GF-D8 (cell line): ENCODE data around the gene DRC7.

Source experiments
- DNase-seq: peaks from one replicate; lab custom pipeline; 2025; lab: John Stamatoyannopoulos, UW

Gene DRC7

GRCh38 chr16:57750796-57751538 lies 56.4 kb downstream of the DRC7 start:
- no peak for DNase-seq

- no peak for DNase-seq
Observed at GRCh38 chr16:57751539-57752202, 57.1 kb downstream of the DRC7 start.

DNA sequence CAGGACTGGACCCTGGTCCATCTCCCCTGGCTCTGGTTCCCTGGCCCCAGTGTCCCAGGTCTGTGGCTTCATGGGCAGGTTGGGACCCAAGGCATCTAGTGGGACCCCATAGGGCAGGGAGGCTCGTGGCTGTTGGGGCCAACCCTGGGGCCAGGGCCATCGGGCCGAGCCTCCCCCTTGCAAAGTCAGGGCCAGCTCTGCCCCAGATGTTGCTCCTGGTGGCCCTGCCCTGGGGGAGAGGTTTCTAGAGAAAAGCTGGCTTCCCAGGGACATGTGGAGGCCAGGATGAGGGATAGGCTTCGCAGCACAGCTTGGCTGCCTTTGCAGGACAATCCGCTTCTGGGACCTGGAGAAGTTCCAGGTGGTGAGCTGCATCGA lies 57.6 kb downstream of the DRC7 start:
- no peak for DNase-seq

- no peak for DNase-seq
Observed at GRCh38 chr16:57752581-57753447, 58.2 kb downstream of the DRC7 start.

- DNase-seq, result no peak
Observed at GRCh38 chr16:57753448-57754353, 59.1 kb downstream of the DRC7 start.

GRCh38 chr16:57754354-57755060 lies 59.9 kb downstream of the DRC7 start:
- no peak for DNase-seq

DNA sequence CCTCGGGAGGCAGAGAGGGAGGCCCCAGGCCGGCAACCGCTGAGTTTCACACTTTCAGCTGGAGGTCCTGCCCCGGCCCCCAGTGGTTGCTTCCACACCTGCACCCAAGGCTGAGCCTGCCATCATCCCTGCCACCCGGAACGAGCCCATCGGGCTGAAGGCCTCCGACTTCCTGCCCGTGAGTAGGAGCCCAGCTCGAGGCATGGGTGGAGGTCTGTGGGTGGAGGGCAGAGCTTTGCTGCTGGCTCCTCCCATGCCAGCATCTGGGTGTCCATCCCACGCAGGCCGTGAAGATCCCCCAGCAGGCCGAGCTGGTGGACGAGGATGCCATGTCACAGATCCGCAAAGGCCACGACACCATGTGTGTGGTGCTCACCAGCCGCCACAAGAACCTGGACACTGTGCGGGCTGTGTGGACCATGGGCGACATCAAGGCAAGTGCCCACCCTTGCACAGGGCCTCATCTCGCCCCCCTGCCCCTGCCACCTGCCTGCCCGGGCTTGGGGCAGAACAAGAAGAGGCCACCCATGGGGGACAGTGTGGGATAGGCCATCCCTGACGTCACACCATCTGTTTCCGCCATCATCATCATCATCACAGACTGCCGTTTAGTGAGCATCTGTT lies 60.6 kb downstream of the DRC7 start:
- no peak for DNase-seq

DNA sequence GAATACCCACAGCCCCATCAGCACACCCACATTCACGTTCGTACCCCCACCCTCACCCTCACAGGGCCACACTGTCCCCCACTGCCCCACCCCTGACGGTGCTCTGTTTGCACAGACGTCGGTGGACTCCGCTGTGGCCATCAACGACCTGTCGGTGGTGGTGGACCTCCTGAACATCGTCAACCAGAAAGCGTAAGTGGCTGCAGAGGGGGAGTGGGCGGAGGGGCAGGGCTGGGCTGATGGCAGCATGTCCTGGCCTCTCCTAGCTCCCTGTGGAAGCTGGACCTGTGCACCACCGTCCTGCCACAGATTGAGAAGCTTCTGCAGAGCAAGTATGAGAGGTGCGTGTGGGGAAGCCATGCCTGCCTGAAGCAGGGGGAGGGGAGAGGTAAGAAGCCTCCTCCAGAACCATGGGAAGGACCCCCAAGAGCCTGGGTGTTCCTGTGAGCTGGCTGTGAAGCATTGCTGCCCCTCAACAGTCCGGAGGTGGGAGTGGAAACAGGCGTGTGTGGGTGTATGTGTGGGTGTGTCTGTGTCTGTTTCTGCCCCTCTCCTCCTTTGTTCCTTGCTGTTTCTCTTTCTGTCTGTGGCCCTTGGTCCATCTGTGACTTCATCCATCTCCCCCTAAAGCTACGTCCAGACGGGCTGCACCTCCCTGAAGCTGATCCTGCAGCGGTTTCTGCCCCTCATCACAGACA lies 61.3 kb downstream of the DRC7 start:
- DNase-seq, result no peak

- no peak for DNase-seq
Observed at GRCh38 chr16:57756424-57757325, 62.1 kb downstream of the DRC7 start.

- no peak for DNase-seq
Observed at GRCh38 chr16:57757326-57757786, 62.8 kb downstream of the DRC7 start.

DNA sequence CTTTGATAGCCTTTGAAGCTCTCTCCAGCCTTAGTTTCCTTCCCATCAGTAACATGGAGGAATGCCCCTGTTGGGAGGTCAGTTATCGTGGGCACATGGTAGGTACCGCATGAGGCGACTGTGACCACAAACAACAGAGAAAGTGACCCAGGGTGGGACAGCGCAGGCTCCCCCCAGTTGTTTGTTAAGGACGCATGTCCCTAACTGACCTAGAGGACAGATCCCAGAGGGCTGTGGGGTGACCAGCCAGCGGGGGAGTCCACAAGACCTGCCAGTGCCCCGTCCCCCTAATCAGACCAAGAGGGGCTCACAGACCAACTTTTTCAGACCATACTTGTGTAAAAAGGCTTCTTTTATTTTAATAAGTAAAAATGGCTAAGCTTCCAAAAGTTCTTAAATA lies 63.3 kb downstream of the DRC7 start:
- no peak for DNase-seq

DNA sequence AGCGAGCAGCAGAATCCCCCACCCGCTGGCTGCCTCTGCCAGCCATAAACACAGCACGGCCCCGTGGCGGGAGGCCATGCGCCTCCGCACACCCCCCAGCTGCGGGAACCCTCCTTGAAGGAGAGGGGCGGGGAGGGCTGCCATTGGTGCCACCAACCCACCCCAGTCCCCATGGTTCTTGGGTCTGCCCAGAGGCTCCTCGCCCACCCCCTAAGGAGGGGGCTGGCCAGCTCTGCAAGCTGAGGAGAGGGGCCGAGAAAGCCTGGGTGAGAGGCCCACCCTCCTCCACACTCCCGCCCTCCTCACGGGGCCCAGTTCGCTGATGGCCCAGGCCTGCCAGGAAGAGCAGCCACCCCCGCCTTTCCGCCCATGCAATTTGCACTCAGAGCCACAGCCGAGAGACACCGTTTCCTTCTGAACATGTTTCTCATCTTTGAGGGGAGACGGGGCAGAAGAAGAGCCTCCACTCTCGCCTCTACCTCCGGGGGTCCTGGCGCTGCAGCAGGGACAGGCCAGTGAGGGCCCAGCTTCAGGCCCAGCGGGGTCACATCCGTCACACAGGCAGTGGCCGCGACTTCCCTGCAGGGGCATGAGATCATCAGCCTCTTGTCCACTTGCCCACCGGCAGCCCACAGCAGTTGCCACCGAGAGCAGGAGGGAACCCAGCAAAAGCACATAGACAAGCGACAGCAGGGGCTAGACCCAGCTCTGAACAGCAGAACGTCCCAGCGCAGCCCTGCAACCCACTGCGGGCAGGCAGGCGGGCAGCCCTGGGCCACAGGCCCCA lies 63.9 kb downstream of the DRC7 start:
- no peak for DNase-seq

GRCh38 chr16:57759131-57759530 lies 64.5 kb downstream of the DRC7 start:
- no peak for DNase-seq

DNA sequence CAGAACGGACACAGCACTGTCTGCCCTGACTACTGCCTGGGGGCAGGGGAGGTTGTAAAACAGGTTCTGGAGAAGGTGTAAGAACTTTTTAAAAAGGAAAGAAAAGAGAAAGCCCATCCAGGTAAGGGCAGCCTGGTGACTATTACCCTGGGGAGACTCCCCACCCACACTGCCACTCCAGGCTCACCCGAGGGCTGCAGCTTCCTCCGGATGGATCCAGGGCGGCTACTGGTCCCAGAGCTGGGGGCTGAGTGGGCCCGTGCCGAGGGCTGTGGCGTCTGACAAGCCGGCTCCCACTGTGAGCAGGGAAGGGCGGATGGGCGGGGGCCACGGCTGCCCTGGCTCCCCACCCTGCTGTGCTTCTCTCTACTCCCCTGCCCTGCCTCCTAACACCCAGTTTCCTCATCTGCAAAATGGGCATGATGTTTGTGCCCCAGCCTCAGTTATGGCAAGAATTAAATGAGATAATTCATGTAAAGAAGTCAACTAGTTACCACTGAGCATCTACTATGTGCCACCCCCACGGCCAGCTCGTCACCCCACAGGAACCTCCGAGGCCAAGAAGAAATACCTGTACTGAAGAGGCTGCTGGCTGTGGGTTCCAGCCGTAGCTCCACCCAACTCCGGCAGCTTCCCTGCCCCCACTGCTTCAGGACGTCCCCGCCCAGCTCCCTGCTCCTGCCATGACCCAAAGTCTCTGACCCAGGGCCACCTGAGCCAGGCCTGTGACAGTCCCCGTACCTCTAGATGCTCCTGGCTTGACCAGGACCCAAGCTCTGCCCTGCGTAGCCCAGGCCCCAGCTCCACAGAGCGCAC lies 65.1 kb downstream of the DRC7 start:
- no peak for DNase-seq

- DNase-seq, result no peak
Observed at GRCh38 chr16:57760357-57761160, 66.0 kb downstream of the DRC7 start.

DNA sequence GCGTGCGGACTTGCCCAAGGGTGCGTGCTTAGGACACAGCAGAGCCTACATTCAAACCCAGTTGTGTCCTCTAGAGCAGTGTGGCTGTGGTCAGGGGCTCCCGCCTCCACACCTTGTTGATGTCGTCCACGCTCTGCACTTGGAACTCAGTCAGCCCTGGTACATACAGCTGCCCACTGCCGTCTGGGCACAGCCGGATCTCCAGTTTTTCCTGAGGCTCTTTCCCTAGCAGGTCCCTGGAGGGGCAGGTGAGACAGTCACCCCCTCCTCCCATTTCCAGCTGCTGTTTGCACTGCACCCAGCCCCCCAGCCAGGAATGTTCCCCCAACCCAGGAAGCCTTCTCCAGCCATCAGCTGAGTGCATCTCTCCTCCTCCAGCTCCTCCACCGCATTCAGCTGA lies 66.7 kb downstream of the DRC7 start:
- no peak for DNase-seq
